Endodermal cell (in vitro differentiated cells): ENCODE measurements around the gene PPIP5K2. TPM values are rescaled to one million over a fixed set of nuclear protein-coding genes. Genes with fewer than 3 reads are reported as not detected.

Source experiments
- DNase-seq: peaks from one replicate; pipeline ENCODE4 v3.0.0-alpha.2; 2017
- H3K27ac ChIP-seq: 2 replicates; pipeline ENCODE4 v1.5.1; 2013; ENCODE audit warnings: mild to moderate bottlenecking, low read depth, low read length, moderate library complexity
- H3K27me3 ChIP-seq: 2 replicates; pipeline ENCODE4 v1.6.1; 2013; ENCODE audit warnings: mild to moderate bottlenecking, low read length, moderate library complexity; ENCODE audit not compliant: insufficient read depth, control insufficient read depth, poor library complexity, severe bottlenecking
- H3K36me3 ChIP-seq: 2 replicates; pipeline ENCODE4 v1.7.0; 2013; ENCODE audit warnings: mild to moderate bottlenecking, low read length, moderate library complexity; ENCODE audit not compliant: control insufficient read depth, insufficient read depth
- H3K4me1 ChIP-seq: one replicate; pipeline ENCODE4 v1.7.0; 2013; ENCODE audit warnings: low read length; ENCODE audit not compliant: control insufficient read depth, insufficient read depth
- H3K4me3 ChIP-seq: 2 replicates; pipeline ENCODE4 v1.5.1; 2013; ENCODE audit warnings: mild to moderate bottlenecking, low read length, moderate library complexity
- H3K9ac ChIP-seq: 2 replicates; pipeline ENCODE4 v1.6.1; 2013; ENCODE audit warnings: mild to moderate bottlenecking, low read length, moderate library complexity; ENCODE audit not compliant: poor library complexity, severe bottlenecking; ENCODE audit errors: extremely low read depth
- H3K9me3 ChIP-seq: 2 replicates; pipeline ENCODE4 v1.6.1; 2013; ENCODE audit warnings: mild to moderate bottlenecking, low read length, moderate library complexity; ENCODE audit not compliant: control insufficient read depth
- H3K27ac Mint-ChIP-seq: 2 replicates; pipeline ENCODE4 v1.8.0; 2020; ENCODE audit warnings: mixed read lengths
- H3K27me3 Mint-ChIP-seq: 2 replicates; pipeline ENCODE4 v1.8.0; 2021; ENCODE audit warnings: mild to moderate bottlenecking, mixed read lengths; ENCODE audit not compliant: insufficient read depth
- H3K36me3 Mint-ChIP-seq: 2 replicates; pipeline ENCODE4 v1.8.0; 2020; ENCODE audit warnings: low read depth, mixed read lengths
- H3K4me1 Mint-ChIP-seq: 2 replicates; pipeline ENCODE4 v1.8.0; 2020; ENCODE audit warnings: mixed read lengths
- H3K4me3 Mint-ChIP-seq: 2 replicates; pipeline ENCODE4 v1.8.0; 2020; ENCODE audit warnings: mild to moderate bottlenecking, moderate library complexity, mixed read lengths
- H3K9me3 Mint-ChIP-seq: 2 replicates; pipeline ENCODE4 v1.8.0; 2020; ENCODE audit warnings: mild to moderate bottlenecking, mixed read lengths
- CTCF ChIP-seq: fragments of 200-600 bp; sonication (generic); conservative IDR thresholded peaks from 2 replicates; pipeline ENCODE4 v1.5.0; 2021; ENCODE audit warnings: antibody characterized with exemption, mild to moderate bottlenecking
- WGBS, 2 experiments: methylation state at CpG; one replicate each; pipeline versions ENCODE4 v1.1.5 to v1.1.7; 2013; ENCODE audit warnings: missing lambda C conversion rate in 2 of 2, mixed read lengths in 1 of 2; ENCODE audit not compliant: insufficient coverage in 1 of 2, insufficient read length in 1 of 2; 5-methylcytosine and 5-hydroxymethylcytosine counted together
- total RNA-seq, 2 donors: library from RNA; stranded (reverse); fragmentation: NEBNext Ultra II Directional in 1 of 2; extraction: Animal tissue kit (Norgen Biotek cat#: 25700) in 1 of 2; gene quantifications; 2 replicates in 1 of 2; 3 replicates in 1 of 2; pipeline ENCODE4 v1.2.1, GENCODE V29; 2021

The PPIP5K2 gene
- total RNA-seq, 2 donors from 2014 or later, result 67.1 to 68.0 TPM

- Mint-ChIP-seq H3K4me3 (no peak overlapping the region), H3K4me1 (no peaks in the 10 kb centered on the region), H3K36me3 (no peaks in the 10 kb centered on the region), H3K27me3 (peaks cover 10% of the 10 kb centered on the region), H3K27ac (no peak overlapping the region), H3K9me3 (no peaks in the 10 kb centered on the region)
- Histone ChIP-seq H3K36me3 (no peaks in the 10 kb centered on the region), H3K9ac (no peak overlapping the region), H3K4me1 (no peaks in the 10 kb centered on the region), H3K9me3 (no peaks in the 10 kb centered on the region), H3K27ac (no peak overlapping the region), H3K27me3 (no peaks in the 10 kb centered on the region), H3K4me3 (no peak overlapping the region)
- no peak for TF ChIP-seq CTCF
- DNase-seq, result no peak
- WGBS, 2 experiments, result 67% methylated on average over 1 of the region's 1 CpG; no CpG with 5 or more reads in 1 of the 2 experiments
Observed at GRCh38 chr5:103228588-103228987, 108.5 kb downstream of the PPIP5K2 start.

GRCh38 chr5:103232393-103232999, 112.4 kb downstream of the PPIP5K2 start:
- H3K9me3 Mint-ChIP-seq, result no peaks in the 10 kb centered on the region
- DNase-seq, result no peak
- TF ChIP-seq CTCF, result peak; percentile 85
- peaks cover 7% of the 10 kb centered on the region for H3K27me3 Mint-ChIP-seq
- no peak overlapping the region for H3K27ac Mint-ChIP-seq
- WGBS, 2 experiments, result 73 to 82% methylated on average over 5 to 7 of the region's 7 CpGs
- H3K4me3 ChIP-seq, result no peak overlapping the region
- no peak overlapping the region for H3K27ac ChIP-seq
- H3K27me3 ChIP-seq, result no peaks in the 10 kb centered on the region
- H3K36me3 Mint-ChIP-seq, result no peaks in the 10 kb centered on the region
- H3K9ac ChIP-seq, result no peak overlapping the region
- no peaks in the 10 kb centered on the region for H3K36me3 ChIP-seq
- no peak overlapping the region for H3K4me3 Mint-ChIP-seq
- H3K9me3 ChIP-seq, result no peaks in the 10 kb centered on the region
- H3K4me1 ChIP-seq, result no peaks in the 10 kb centered on the region
- H3K4me1 Mint-ChIP-seq, result no peaks in the 10 kb centered on the region

DNA sequence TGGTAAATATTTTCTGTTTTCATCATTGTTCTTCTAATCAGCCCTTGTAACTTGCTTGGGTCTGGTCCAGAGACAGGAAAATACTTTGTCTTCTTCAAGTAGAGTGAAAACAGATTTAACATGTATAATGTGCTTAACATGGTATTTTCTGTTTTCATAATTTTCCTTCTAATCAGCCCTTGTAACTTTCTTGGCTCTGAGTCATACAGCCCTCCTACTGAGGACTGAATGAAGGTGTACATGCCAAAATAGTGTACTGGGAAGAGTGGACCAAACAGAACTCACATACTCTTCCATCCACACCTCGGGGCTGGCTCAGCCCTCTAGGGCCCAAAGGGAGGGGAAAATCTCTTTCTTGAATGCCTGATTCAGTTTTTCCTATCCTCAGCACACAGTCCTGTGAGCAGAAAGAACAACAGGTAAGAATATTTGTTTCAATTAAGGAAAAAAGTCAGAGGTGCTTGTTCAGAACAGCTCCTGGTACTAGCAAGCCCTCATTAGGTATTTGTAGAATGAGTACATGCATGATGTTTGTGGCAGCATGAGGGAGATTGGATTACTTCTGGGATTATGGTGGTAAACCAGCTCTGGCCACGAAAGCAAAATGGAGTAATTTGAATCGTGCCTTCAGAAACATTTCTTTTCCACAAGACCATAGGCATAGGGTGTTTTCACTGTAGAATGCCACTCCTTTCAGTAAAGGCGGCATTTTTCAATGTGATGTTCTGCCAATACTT, 114.3 kb downstream of the PPIP5K2 start:
- H3K4me1 Mint-ChIP-seq, result no peaks in the 10 kb centered on the region
- DNase-seq, result no peak
- WGBS, 2 experiments, result 99% methylated on average over 4 of the region's 4 CpGs; no CpG with 5 or more reads in 1 of the 2 experiments

More for the DNA sequence above, 114.3 kb downstream of the PPIP5K2 start:
- H3K9ac ChIP-seq, result no peak overlapping the region
- no peak for TF ChIP-seq CTCF
- Mint-ChIP-seq H3K27me3 (peaks cover 3% of the 10 kb centered on the region), H3K27ac (no peak overlapping the region), H3K36me3 (no peaks in the 10 kb centered on the region), H3K9me3 (peaks cover 4% of the 10 kb centered on the region), H3K4me3 (no peak overlapping the region)
- no peaks in the 10 kb centered on the region for H3K4me1 ChIP-seq
- no peaks in the 10 kb centered on the region for H3K27me3 ChIP-seq
- no peak overlapping the region for H3K27ac ChIP-seq
- H3K4me3 ChIP-seq, result no peak overlapping the region
- H3K9me3 ChIP-seq, result peaks cover under 1% of the 10 kb centered on the region
- no peaks in the 10 kb centered on the region for H3K36me3 ChIP-seq
